Smooth muscle cell of the brain vasculature (primary cell): Measurements from ENCODE around the gene GIMAP8.
"Not testable (repeated sequence)": the region's sequence is repeated elsewhere in the genome, so short reads cannot be mapped to it uniquely, and the experiment has no call there.

Experiments
- DNase-seq: peaks from one replicate; pipeline ENCODE4 v3.0.0-alpha.2; 2012; ENCODE audit warnings: low read depth, low spot score

The GIMAP8 gene

DNA sequence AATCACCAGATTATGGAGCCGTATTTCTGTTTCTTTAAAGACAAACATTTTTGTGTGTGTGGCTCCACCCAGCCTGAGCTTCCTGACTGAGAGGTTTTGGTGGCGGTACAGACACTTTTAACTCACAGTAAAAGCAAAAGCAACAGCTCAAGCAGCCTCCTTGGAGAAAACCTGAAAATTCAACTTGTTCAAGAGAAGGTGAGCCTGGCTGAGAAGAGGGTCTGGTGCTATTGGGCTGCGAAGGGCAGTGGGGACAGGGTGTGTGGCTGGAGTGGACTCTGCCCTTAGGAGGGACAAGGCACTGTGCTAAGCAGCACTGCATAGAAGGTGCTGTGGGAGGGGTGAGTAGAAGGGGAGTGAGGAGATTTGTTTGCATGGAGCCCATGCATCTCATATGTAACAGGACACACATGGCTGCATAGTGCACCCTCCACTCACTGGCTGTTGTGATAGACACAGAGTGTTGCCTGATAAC lies 64.4 kb downstream of the GIMAP8 start, which contains the start of gene GIMAP7:
Gene GIMAP7, plus strand, starts transcription at position 125 of the 475 bp plus-strand sequence. CDS start 5,103 bp downstream, outside the sequence.
- no peak for DNase-seq

DNA sequence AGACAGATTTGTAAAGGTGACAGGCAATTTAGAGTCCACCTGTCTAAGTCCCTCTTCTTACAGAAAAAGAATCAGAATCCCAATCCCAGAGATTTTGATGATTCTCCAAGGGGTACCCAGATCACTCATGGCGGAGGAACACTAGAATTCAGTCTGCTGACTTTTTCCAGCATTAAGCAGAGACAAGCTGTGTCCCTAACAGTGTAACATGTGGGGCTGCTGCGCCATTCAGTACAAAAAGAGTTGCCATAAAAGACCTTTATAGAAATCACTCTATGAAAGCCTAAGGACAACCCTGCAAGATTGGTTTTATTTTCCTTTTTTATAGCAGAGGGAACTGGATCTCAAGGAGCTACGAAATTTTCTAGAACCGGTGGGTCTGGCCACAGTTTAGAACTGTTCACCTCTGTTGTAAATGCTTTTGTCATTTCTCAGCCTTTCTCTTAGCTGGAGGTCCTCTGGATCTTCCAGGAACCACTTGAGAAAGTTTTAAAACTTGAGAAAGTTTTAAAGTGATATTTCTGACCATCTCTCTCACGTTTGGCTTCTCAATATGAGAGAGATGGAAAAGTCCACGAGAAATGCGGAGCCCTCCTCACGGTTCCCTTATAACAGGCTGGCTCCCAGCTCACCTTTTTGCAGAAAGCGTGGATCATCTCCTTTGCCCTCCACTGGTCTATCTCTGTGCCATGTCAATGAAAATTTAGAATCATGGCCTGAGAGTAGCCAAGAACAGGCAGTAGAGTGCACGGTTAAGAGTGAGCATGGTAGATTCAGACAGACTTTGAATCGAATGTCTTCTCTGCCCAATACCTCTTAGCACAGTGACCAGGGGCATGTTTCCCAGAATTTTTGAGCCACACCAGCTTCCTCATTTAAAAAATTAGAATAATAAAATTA lies 65.1 kb downstream of the GIMAP8 start:
- no peak for DNase-seq

DNA sequence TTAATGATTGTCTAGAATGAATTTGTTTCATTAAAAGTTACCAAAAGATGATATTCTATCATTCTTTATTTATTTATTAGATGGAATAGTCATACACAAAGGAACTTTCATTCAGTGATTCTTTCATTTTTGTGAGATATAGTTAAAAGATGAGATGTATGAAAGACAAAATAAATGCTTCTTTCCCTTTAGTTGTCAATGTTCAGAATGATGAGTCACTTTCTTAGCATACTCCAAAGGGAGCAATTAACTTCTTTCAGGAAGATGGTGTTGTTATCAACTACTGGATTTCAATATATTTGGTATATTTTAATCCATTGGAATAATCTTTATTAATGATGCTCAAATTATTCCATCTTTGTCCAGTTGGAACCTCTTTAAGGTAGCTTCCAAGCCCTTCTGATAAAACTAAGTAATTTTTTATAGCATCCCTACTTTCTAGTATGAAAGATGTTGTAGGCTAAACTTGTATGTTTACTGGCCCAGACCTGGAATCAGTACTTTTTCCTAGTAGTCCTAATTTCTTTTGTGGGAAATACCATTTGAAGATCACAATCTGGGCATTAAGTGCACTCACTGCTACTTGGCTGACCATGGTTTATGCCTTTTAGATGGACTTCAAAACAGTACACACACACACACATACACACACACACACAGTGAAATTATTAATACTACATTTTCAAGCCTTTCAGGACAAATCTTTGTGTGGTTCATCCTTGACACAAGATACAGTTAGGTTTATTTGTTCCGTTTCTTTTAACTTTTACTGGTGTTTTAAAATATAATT lies 66.7 kb downstream of the GIMAP8 start:
- no peak for DNase-seq

DNA sequence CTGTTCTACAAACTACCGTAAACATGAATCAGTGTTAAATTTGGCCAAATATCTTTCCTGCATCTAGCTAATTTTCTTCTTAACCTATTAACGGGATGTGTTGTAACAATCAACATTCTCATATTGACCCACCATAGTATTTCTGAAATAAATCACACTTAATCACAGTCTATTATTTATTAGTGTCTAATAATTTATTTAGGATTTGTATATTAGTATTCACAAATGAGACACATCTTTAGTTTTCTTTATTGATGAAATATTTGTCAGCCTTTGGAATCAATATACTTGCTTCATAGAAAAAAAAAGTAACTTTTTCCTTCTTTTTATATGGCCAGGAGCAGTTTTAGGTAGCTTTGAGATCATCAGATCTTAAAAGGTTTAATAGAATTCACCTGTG lies 68.9 kb downstream of the GIMAP8 start:
- no peak for DNase-seq

DNA sequence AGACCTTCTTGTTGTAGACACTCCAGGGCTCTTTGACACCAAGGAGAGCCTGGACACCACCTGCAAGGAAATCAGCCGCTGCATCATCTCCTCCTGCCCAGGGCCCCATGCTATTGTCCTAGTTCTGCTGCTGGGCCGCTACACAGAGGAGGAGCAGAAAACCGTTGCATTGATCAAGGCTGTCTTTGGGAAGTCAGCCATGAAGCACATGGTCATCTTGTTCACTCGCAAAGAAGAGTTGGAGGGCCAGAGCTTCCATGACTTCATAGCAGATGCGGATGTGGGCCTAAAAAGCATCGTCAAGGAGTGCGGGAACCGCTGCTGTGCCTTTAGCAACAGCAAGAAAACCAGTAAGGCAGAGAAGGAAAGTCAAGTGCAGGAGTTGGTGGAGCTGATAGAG lies 69.7 kb downstream of the GIMAP8 start:
- no peak for DNase-seq

DNA sequence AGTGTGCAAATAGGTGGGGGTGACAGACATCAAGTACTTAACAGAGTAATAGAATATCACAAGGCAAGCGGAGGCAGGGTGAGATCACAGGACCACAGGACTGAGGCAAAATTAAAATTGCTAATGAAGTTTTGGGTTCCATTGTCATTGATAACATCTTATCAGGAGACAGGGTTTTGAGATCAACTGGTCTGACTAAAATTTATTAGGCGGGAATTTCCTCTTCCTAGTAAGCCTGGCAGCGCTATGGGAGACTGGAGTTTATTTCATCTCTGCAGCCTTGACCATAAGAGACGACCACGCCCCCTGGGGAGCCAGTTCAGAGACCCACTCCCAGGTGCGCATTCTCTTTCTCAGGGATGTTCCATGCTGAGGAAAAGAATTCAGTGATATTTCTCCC lies 72.5 kb downstream of the GIMAP8 start:
- DNase-seq, result not testable (repeated sequence)

DNA sequence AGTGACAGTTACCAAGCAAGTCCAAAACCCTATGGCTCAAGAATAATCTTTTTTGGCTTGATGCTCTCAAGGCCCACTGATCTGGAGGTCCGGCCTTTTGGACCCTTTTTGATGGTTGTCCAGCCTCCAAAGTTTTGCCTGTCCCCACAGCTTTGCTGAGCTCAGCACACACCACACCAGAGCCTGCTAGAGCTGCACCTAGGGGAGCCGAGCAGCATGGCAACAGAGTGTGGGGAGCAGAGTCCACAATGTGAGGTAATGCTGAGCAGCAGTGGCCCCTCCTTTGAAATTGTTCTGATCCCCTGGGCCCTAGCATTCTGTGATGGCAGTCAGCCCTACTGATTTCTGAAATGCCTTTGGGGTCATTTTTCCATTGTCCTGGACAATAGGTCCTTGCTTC lies 73.6 kb downstream of the GIMAP8 start:
- DNase-seq, result no peak
